HL-60 (cell line): ENCODE results near the gene VSTM2B.

Experiments
- DNase-seq, 2 experiments: peaks; one replicate each; pipeline ENCODE4 v3.0.0-alpha.2; 2010 to 2020; ENCODE audit warnings: low read depth in 1 of 2, low spot score in 1 of 2
- H3K27ac ChIP-seq: fragments of 250-450 bp; sonication (Bioruptor Pico); replicated peaks from 2 replicates; pipeline ENCODE4 v1.5.1; 2020; ENCODE audit warnings: mild to moderate bottlenecking, moderate library complexity
- H3K27me3 ChIP-seq: fragments of 250-450 bp; sonication (Bioruptor Pico); 2 replicates; pipeline ENCODE4 v1.5.1; 2021; ENCODE audit warnings: mild to moderate bottlenecking, moderate library complexity; ENCODE audit not compliant: insufficient read depth, poor library complexity, severe bottlenecking
- H3K4me3 ChIP-seq: replicated peaks from 2 replicates; pipeline ENCODE4 v1.5.1; 2011; ENCODE audit warnings: mild to moderate bottlenecking, control low read depth, low read length; ENCODE audit not compliant: insufficient read depth
- GABPA ChIP-seq: IDR thresholded peaks from 2 replicates; pipeline ENCODE4 v1.6.1; 2012; ENCODE audit warnings: low read depth
- POLR2AphosphoS5 ChIP-seq: IDR thresholded peaks from 2 replicates; pipeline ENCODE4 v1.6.1; 2012; ENCODE audit warnings: low read depth
- SPI1 ChIP-seq: IDR thresholded peaks from 2 replicates; pipeline ENCODE4 v1.6.1; 2012; ENCODE audit warnings: low read depth, mild to moderate bottlenecking, borderline replicate concordance
- TF ChIP-seq, protein P1 (sequence below): IDR thresholded peaks from 2 replicates; pipeline ENCODE4 v1.6.1; 2012; ENCODE audit warnings: low read depth; ENCODE audit not compliant: insufficient replicate concordance
- TF ChIP-seq, protein P2 (sequence below): IDR thresholded peaks from one replicate; pipeline ENCODE4 v1.5.1; 2011; ENCODE audit warnings: low read length, control low read depth, inconsistent platforms; ENCODE audit not compliant: insufficient read depth

VSTM2B gene

DNA sequence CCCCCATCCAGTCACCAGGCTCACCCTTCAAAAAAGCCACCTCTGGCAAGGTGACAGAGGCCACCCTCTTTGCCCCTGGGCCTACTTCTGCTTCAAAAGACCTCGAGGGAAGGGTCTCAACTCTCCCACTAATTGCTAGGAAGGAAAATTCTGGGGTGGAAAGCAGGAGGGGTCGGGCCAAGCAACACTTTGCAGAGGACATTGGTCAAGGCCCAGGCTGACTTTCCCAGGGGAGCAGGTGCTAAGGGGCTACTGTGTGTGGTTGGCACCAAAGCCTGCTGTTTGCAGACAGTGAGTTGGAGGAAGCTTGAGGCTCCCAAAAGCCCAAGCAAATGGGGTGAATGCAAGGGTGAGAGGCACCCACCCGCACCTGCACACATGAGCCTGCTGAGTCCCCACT, 28.6 kb upstream of the VSTM2B start:
- DNase-seq: no peak
- Histone ChIP-seq H3K4me3 (no peak overlapping the region), H3K27ac (no peak overlapping the region), H3K27me3 (peaks cover 4% of the 10 kb centered on the region)
- TF ChIP-seq POLR2AphosphoS5 (no peak), GABPA (no peak), SPI1 (no peak)
- TF ChIP-seq, protein P1, sequence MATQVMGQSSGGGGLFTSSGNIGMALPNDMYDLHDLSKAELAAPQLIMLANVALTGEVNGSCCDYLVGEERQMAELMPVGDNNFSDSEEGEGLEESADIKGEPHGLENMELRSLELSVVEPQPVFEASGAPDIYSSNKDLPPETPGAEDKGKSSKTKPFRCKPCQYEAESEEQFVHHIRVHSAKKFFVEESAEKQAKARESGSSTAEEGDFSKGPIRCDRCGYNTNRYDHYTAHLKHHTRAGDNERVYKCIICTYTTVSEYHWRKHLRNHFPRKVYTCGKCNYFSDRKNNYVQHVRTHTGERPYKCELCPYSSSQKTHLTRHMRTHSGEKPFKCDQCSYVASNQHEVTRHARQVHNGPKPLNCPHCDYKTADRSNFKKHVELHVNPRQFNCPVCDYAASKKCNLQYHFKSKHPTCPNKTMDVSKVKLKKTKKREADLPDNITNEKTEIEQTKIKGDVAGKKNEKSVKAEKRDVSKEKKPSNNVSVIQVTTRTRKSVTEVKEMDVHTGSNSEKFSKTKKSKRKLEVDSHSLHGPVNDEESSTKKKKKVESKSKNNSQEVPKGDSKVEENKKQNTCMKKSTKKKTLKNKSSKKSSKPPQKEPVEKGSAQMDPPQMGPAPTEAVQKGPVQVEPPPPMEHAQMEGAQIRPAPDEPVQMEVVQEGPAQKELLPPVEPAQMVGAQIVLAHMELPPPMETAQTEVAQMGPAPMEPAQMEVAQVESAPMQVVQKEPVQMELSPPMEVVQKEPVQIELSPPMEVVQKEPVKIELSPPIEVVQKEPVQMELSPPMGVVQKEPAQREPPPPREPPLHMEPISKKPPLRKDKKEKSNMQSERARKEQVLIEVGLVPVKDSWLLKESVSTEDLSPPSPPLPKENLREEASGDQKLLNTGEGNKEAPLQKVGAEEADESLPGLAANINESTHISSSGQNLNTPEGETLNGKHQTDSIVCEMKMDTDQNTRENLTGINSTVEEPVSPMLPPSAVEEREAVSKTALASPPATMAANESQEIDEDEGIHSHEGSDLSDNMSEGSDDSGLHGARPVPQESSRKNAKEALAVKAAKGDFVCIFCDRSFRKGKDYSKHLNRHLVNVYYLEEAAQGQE: no peak
- TF ChIP-seq, protein P2, sequence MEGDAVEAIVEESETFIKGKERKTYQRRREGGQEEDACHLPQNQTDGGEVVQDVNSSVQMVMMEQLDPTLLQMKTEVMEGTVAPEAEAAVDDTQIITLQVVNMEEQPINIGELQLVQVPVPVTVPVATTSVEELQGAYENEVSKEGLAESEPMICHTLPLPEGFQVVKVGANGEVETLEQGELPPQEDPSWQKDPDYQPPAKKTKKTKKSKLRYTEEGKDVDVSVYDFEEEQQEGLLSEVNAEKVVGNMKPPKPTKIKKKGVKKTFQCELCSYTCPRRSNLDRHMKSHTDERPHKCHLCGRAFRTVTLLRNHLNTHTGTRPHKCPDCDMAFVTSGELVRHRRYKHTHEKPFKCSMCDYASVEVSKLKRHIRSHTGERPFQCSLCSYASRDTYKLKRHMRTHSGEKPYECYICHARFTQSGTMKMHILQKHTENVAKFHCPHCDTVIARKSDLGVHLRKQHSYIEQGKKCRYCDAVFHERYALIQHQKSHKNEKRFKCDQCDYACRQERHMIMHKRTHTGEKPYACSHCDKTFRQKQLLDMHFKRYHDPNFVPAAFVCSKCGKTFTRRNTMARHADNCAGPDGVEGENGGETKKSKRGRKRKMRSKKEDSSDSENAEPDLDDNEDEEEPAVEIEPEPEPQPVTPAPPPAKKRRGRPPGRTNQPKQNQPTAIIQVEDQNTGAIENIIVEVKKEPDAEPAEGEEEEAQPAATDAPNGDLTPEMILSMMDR: no peak

DNA sequence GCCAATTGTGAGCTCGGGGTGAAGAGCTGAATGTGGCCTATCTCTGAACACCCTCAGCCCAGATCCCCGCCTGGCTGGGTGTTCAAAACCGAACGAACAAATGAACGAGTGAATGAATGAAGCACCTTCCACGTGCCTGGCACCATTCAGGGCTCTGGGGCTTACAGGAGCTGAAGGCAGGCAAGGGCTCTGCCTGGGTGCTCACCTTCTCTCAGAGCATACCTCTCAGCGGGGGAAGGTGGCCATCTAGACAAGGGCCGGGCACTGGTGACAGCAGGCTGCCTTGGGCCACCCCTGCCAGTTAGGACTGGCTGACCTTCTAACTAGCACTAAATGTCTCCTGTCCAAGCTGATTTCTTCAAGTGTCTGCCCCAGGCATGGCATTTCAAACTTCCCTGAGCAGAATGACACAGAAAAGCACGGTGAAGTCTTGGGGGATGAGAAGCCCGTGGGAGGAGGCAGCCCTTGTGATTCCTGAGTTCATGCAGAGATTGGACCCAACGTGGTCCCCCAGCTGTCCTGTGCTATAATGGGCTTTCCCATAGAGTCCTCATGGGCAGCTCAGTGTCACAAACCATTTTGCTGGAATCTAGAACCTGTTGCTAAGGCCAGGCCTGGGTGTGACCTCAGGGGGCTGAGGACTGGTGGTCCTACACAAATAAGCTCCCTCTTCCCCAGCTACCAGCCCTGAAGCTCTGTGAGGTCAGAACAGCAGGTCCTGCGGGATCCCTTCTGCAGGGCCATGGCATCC, 27.9 kb upstream of the VSTM2B start:
- TF ChIP-seq, protein P2: no peak
- no peak for TF ChIP-seq POLR2AphosphoS5
- TF ChIP-seq GABPA: no peak
- TF ChIP-seq SPI1: no peak
- TF ChIP-seq, protein P1: no peak
- no peak overlapping the region for H3K4me3 ChIP-seq
- no peak for DNase-seq
- no peaks in the 10 kb centered on the region for H3K27me3 ChIP-seq
- H3K27ac ChIP-seq: no peak overlapping the region

DNA sequence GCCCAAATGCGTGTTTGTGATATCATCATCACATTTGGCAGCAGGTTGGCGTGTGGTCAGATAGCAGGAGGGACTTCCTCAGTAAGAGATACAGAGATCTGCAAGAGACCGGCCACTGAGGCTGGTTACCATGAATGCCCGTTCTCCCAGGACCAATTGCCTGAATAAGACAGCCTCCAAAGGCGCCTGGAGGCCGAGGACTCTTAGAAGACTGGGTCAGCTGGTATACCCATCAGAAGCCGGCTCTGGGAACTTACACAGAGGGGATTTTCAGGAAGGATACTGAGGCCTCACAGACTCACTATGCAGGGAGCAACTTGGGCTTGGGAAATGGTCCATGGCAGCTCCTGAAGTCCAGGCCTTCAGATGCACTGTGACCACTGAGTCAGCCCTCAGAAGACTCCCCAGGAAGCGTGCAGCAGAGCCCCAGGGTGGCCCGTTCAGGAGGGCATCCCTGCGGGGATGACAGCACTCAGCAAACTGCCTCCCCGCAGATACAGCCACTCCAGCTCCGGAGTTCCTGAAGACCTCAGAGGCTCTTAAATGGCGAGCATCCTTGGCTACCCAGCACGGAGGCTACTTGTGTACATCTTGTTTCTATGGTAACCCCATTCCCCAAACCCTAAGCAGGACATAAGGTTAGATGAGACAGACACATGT, 26.4 kb upstream of the VSTM2B start:
- Histone ChIP-seq H3K27ac (no peak overlapping the region), H3K4me3 (no peak overlapping the region), H3K27me3 (no peaks in the 10 kb centered on the region)
- TF ChIP-seq SPI1 (no peak), POLR2AphosphoS5 (no peak), GABPA (no peak)
- TF ChIP-seq, protein P1: no peak
- TF ChIP-seq, protein P2: no peak
- no peak for DNase-seq
